ENCODE measurements around the gene RFX8.

- TF ChIP-seq ZNF366 (tag by site-specific recombination; conservative IDR thresholded peaks at IDR 0.05) (no peak), ZNF140 (tag by site-specific recombination; IDR thresholded peaks at IDR 0.05) (no peak), INSM2 (tag by site-specific recombination; IDR thresholded peaks at IDR 0.05) (no peak), ZNF660 (tag by site-specific recombination; IDR thresholded peaks at IDR 0.05) (no peak), ZNF639 (tag by site-specific recombination; IDR thresholded peaks at IDR 0.05) (no peak), ZBTB1 (tag by site-specific recombination; IDR thresholded peaks at IDR 0.05) (no peak), RBAK (tag by site-specific recombination; IDR thresholded peaks at IDR 0.05) (no peak), ZNF138 (tag by site-specific recombination; IDR thresholded peaks at IDR 0.05; ENCODE audit: borderline replicate concordance) (no peak), BCL6B (tag by site-specific recombination; IDR thresholded peaks at IDR 0.05) (no peak), ZNF561 (tag by site-specific recombination; IDR thresholded peaks at IDR 0.05; ENCODE audit: borderline replicate concordance) (no peak), ZNF214 (tag by site-specific recombination; IDR thresholded peaks at IDR 0.05; ENCODE audit: borderline replicate concordance) (no peak)
- TF ChIP-seq, protein P1, sequence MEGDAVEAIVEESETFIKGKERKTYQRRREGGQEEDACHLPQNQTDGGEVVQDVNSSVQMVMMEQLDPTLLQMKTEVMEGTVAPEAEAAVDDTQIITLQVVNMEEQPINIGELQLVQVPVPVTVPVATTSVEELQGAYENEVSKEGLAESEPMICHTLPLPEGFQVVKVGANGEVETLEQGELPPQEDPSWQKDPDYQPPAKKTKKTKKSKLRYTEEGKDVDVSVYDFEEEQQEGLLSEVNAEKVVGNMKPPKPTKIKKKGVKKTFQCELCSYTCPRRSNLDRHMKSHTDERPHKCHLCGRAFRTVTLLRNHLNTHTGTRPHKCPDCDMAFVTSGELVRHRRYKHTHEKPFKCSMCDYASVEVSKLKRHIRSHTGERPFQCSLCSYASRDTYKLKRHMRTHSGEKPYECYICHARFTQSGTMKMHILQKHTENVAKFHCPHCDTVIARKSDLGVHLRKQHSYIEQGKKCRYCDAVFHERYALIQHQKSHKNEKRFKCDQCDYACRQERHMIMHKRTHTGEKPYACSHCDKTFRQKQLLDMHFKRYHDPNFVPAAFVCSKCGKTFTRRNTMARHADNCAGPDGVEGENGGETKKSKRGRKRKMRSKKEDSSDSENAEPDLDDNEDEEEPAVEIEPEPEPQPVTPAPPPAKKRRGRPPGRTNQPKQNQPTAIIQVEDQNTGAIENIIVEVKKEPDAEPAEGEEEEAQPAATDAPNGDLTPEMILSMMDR (tag by site-specific recombination; IDR thresholded peaks at IDR 0.05), result no peak
- TF ChIP-seq, protein P2, sequence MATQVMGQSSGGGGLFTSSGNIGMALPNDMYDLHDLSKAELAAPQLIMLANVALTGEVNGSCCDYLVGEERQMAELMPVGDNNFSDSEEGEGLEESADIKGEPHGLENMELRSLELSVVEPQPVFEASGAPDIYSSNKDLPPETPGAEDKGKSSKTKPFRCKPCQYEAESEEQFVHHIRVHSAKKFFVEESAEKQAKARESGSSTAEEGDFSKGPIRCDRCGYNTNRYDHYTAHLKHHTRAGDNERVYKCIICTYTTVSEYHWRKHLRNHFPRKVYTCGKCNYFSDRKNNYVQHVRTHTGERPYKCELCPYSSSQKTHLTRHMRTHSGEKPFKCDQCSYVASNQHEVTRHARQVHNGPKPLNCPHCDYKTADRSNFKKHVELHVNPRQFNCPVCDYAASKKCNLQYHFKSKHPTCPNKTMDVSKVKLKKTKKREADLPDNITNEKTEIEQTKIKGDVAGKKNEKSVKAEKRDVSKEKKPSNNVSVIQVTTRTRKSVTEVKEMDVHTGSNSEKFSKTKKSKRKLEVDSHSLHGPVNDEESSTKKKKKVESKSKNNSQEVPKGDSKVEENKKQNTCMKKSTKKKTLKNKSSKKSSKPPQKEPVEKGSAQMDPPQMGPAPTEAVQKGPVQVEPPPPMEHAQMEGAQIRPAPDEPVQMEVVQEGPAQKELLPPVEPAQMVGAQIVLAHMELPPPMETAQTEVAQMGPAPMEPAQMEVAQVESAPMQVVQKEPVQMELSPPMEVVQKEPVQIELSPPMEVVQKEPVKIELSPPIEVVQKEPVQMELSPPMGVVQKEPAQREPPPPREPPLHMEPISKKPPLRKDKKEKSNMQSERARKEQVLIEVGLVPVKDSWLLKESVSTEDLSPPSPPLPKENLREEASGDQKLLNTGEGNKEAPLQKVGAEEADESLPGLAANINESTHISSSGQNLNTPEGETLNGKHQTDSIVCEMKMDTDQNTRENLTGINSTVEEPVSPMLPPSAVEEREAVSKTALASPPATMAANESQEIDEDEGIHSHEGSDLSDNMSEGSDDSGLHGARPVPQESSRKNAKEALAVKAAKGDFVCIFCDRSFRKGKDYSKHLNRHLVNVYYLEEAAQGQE (tag by site-specific recombination; IDR thresholded peaks at IDR 0.05), result no peak
Measured at GRCh38 chr2:101500860-101501259, 25.9 kb upstream of the RFX8 start.

Measured in HEK293 (cell line).